Measurements from ENCODE around the gene AK9. TPM values are rescaled to one million over a fixed set of nuclear protein-coding genes. Genes with fewer than 3 reads are reported as not detected.
A peak's percentile ranks its signal among the peaks of the same experiment; 100 is the strongest.

Gene AK9
- polyA plus RNA-seq, 1 donor from 2014 or later = 27.7 TPM

DNA sequence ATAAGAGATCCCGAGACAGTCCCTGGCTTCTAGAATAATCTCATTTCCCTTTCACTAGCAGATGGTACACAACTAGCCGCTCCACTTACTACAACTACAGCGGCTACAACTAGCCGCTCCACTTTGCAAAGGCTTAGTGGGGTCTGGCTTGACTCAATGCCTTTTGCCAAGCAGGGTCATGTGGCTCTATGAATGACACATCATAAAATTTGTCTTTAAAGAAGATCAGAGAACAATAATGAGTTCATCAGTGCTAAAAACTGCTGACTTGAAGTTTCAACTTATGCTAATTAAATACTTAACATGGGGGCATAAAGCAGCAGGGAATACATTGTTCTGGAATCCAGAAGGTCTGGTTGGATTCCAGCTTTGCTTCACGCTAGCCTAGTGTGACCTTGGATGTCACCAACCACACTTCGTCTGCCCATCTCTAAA is 233.4 kb downstream of the AK9 start:
- no peaks in the 10 kb centered on the region for H3K27me3 ChIP-seq (ENCODE audit: insufficient read depth, low read depth, low read length)
- H3K9ac ChIP-seq (ENCODE audit: low read length) = no peak overlapping the region
- no peaks in the 10 kb centered on the region for H3K9me3 ChIP-seq (ENCODE audit: low read length)
- H3K4me3 ChIP-seq (ENCODE audit: low read length) = no peak overlapping the region
- peaks cover 8% of the 10 kb centered on the region for H3K79me2 ChIP-seq (replicated peaks; ENCODE audit: insufficient read depth, low read length)
- H3K9me2 ChIP-seq (ENCODE audit: insufficient read depth, low read length) = no peaks in the 10 kb centered on the region
- H3F3A ChIP-seq (ENCODE audit: insufficient read depth, low read length, poor library complexity, severe bottlenecking) = no peaks in the 10 kb centered on the region
- H3K27ac ChIP-seq (ENCODE audit: low read length) = no peak overlapping the region
- peaks cover 8% of the 10 kb centered on the region for H3K36me3 ChIP-seq (ENCODE audit: insufficient read depth, low read length)
- no peak overlapping the region for H2AFZ ChIP-seq (ENCODE audit: low read depth, low read length)
- TF ChIP-seq, protein P1, sequence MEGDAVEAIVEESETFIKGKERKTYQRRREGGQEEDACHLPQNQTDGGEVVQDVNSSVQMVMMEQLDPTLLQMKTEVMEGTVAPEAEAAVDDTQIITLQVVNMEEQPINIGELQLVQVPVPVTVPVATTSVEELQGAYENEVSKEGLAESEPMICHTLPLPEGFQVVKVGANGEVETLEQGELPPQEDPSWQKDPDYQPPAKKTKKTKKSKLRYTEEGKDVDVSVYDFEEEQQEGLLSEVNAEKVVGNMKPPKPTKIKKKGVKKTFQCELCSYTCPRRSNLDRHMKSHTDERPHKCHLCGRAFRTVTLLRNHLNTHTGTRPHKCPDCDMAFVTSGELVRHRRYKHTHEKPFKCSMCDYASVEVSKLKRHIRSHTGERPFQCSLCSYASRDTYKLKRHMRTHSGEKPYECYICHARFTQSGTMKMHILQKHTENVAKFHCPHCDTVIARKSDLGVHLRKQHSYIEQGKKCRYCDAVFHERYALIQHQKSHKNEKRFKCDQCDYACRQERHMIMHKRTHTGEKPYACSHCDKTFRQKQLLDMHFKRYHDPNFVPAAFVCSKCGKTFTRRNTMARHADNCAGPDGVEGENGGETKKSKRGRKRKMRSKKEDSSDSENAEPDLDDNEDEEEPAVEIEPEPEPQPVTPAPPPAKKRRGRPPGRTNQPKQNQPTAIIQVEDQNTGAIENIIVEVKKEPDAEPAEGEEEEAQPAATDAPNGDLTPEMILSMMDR (IDR thresholded peaks at IDR 0.05; ENCODE audit: poor library complexity, severe bottlenecking) = no peak
- no peak for TF ChIP-seq MXI1 (conservative IDR thresholded peaks at IDR 0.05; ENCODE audit: poor library complexity, severe bottlenecking)
- no peak for TF ChIP-seq REST (IDR thresholded peaks at IDR 0.05; ENCODE audit: borderline replicate concordance)
- no peak for TF ChIP-seq TAF1 (IDR thresholded peaks at IDR 0.05; ENCODE audit: low read depth)
- no peak for TF ChIP-seq RAD21 (conservative IDR thresholded peaks at IDR 0.05)
- no peak for TF ChIP-seq SMC3 (conservative IDR thresholded peaks at IDR 0.05; ENCODE audit: poor library complexity)
- TF ChIP-seq POLR2AphosphoS5 (IDR thresholded peaks at IDR 0.05) = no peak
- no peak for TF ChIP-seq EZH2 (IDR thresholded peaks at IDR 0.05; ENCODE audit: borderline replicate concordance, insufficient read depth, low read length, poor library complexity, severe bottlenecking)
- no peak for TF ChIP-seq EP300 (conservative IDR thresholded peaks at IDR 0.05; ENCODE audit: poor library complexity, severe bottlenecking)
- H3K4me2 ChIP-seq (ENCODE audit: low read length) = no peak overlapping the region
- H4K20me1 ChIP-seq (ENCODE audit: insufficient read depth) = no peaks in the 10 kb centered on the region

GRCh38 chr6:109456710-109457561 is 234.1 kb downstream of the AK9 start:
- Histone ChIP-seq H3K36me3 (ENCODE audit: insufficient read depth, low read length) (peaks cover 2% of the 10 kb centered on the region), H3F3A (ENCODE audit: insufficient read depth, low read length, poor library complexity, severe bottlenecking) (no peaks in the 10 kb centered on the region), H3K27ac (ENCODE audit: low read length) (no peak overlapping the region), H3K9me2 (ENCODE audit: insufficient read depth, low read length) (no peaks in the 10 kb centered on the region), H2AFZ (ENCODE audit: low read depth, low read length) (no peak overlapping the region), H3K79me2 (replicated peaks; ENCODE audit: insufficient read depth, low read length) (peaks cover 8% of the 10 kb centered on the region), H4K20me1 (ENCODE audit: insufficient read depth) (no peaks in the 10 kb centered on the region), H3K4me2 (ENCODE audit: low read length) (peak overlapping the region; percentile 88), H3K9ac (ENCODE audit: low read length) (peak overlapping the region; percentile 94), H3K27me3 (ENCODE audit: insufficient read depth, low read depth, low read length) (no peaks in the 10 kb centered on the region), H3K9me3 (ENCODE audit: low read length) (no peaks in the 10 kb centered on the region), H3K4me3 (ENCODE audit: low read length) (peak overlapping the region; percentile 97)
- no peak for TF ChIP-seq POLR2AphosphoS5 (IDR thresholded peaks at IDR 0.05)
- TF ChIP-seq EP300 (conservative IDR thresholded peaks at IDR 0.05; ENCODE audit: poor library complexity, severe bottlenecking) = no peak
- no peak for TF ChIP-seq EZH2 (IDR thresholded peaks at IDR 0.05; ENCODE audit: borderline replicate concordance, insufficient read depth, low read length, poor library complexity, severe bottlenecking)

All from neural cell (in vitro differentiated cells).